NCI-H2107 treated with DMSO at 0.1 percent for 48 hours (cell line): ENCODE data around the gene CDRT4.
"Not testable (repeated sequence)": the region's sequence is repeated elsewhere in the genome, so short reads cannot be mapped to it uniquely, and the experiment has no call there.

Source experiments
- DNase-seq: peaks from one replicate; lab custom pipeline; 2025; ENCODE audit not compliant: unreplicated experiment; lab: John Stamatoyannopoulos, UW

CDRT4 gene

GRCh38 chr17:15467592-15467991 is at the start of gene CDRT4:
Gene CDRT4 (minus strand): TSS chr17:15467621. CDS start chr17:15440238, 27,383 bp downstream.
- DNase-seq = no peak

GRCh38 chr17:15516150-15516549 is 48.7 kb upstream of the CDRT4 start:
- DNase-seq = no peak

GRCh38 chr17:15514469-15514868 is 47.0 kb upstream of the CDRT4 start:
- DNase-seq = no peak

GRCh38 chr17:15513856-15514459 is 46.5 kb upstream of the CDRT4 start:
- no peak for DNase-seq

- DNase-seq = no peak
Measured at GRCh38 chr17:15513058-15513791, 45.8 kb upstream of the CDRT4 start.

GRCh38 chr17:15512071-15512709 is 44.8 kb upstream of the CDRT4 start:
- DNase-seq = no peak

GRCh38 chr17:15511142-15511541 is 43.7 kb upstream of the CDRT4 start:
- DNase-seq = peak; percentile 37

GRCh38 chr17:15510361-15510760 is 42.9 kb upstream of the CDRT4 start:
- no peak for DNase-seq

- no peak for DNase-seq
Measured at GRCh38 chr17:15509095-15509494, 41.7 kb upstream of the CDRT4 start.

- no peak for DNase-seq
Measured at GRCh38 chr17:15508466-15508865, 41.0 kb upstream of the CDRT4 start.

- DNase-seq = no peak
Measured at GRCh38 chr17:15507896-15508295, 40.5 kb upstream of the CDRT4 start.

- no peak for DNase-seq
Measured at GRCh38 chr17:15507001-15507400, 39.6 kb upstream of the CDRT4 start.

- DNase-seq = not testable (repeated sequence)
Measured at GRCh38 chr17:15505708-15506107, 38.3 kb upstream of the CDRT4 start.

GRCh38 chr17:15503731-15504130 is 36.3 kb upstream of the CDRT4 start:
- no peak for DNase-seq

- DNase-seq = peak; percentile 9
Measured at GRCh38 chr17:15502369-15503112, 35.1 kb upstream of the CDRT4 start.

GRCh38 chr17:15501793-15502192 is 34.4 kb upstream of the CDRT4 start:
- no peak for DNase-seq

- DNase-seq = no peak
Measured at GRCh38 chr17:15501282-15501681, 33.9 kb upstream of the CDRT4 start.

- no peak for DNase-seq
Measured at GRCh38 chr17:15498107-15498506, 30.7 kb upstream of the CDRT4 start.

GRCh38 chr17:15496735-15497670 is 29.6 kb upstream of the CDRT4 start:
- DNase-seq = no peak

GRCh38 chr17:15494821-15495220 is 27.4 kb upstream of the CDRT4 start:
- no peak for DNase-seq

GRCh38 chr17:15493693-15494035 is 26.2 kb upstream of the CDRT4 start:
- no peak for DNase-seq
